Endothelial cell of coronary artery (primary cell): ENCODE data around the gene TRIM66. TPM values are rescaled to one million over a fixed set of nuclear protein-coding genes. Genes with fewer than 3 reads are reported as not detected.

ENCODE experiments used
- total RNA-seq: library from RNA; depleted of rRNA; stranded (reverse); fragments of >200 nt; gene quantifications from 2 replicates; pipeline ENCODE4 v1.2.3, GENCODE V29; 2014

Gene TRIM66, protein sequence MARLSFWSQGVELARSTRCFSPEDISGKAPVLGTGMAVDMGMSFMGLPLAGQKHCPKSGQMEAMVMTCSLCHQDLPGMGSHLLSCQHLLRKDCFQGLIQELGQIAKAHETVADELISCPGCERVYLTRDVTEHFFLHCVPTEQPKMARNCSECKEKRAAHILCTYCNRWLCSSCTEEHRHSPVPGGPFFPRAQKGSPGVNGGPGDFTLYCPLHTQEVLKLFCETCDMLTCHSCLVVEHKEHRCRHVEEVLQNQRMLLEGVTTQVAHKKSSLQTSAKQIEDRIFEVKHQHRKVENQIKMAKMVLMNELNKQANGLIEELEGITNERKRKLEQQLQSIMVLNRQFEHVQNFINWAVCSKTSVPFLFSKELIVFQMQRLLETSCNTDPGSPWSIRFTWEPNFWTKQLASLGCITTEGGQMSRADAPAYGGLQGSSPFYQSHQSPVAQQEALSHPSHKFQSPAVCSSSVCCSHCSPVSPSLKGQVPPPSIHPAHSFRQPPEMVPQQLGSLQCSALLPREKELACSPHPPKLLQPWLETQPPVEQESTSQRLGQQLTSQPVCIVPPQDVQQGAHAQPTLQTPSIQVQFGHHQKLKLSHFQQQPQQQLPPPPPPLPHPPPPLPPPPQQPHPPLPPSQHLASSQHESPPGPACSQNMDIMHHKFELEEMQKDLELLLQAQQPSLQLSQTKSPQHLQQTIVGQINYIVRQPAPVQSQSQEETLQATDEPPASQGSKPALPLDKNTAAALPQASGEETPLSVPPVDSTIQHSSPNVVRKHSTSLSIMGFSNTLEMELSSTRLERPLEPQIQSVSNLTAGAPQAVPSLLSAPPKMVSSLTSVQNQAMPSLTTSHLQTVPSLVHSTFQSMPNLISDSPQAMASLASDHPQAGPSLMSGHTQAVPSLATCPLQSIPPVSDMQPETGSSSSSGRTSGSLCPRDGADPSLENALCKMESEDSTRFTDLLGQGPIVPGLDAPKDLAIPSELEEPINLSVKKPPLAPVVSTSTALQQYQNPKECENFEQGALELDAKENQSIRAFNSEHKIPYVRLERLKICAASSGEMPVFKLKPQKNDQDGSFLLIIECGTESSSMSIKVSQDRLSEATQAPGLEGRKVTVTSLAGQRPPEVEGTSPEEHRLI (N-terminal part only)
- 5.0 and 6.4 TPM in 2 replicates for total RNA-seq

DNA sequence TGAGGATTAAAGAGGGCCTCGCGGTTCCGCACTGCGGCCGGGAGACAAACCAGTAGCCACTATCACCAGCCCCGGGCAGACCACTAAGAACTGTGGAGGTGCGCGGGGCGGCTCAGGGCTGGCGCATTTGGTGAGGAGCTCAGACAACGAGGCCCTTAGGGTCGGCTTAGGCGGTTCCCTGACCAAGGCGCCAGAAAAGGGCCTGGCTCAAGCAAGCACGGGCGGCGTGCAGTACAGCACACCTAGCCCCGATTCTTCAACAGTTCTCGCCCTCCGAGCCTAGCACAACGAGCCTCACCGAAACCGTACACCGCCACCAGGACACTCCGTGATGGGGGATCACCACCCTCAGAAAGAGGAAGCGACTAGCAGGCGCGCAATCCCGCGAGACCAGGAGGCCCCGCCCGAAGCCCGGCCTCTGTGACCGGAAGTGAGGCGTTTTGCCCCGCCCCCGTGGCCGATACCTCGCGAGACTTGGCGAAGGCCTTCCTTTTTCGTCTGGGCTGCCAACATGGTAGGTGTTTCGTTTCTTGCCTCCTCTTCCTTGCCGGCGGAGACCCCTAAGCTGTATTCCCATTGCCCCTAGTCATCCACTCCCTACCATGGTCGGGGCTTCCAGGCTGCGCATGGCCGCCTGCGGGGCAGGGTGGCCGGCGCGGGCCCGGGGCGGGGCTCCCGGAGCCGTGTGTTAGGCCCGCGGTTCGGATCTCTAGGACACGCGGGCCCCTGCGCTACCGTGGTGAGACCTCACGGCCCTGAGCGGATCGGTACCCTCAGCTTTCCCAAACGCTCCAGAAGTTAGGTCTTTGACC, at the start of gene TRIM66, which contains the start of gene RPL27A:
Gene TRIM66 (minus strand): TSS at position 363 of the 812 bp plus-strand sequence. CDS start 10,391 bp downstream, outside the sequence.
Gene RPL27A (plus strand): TSS at position 490 of the 812 bp plus-strand sequence. CDS start 22 bp downstream, at position 512.

DNA sequence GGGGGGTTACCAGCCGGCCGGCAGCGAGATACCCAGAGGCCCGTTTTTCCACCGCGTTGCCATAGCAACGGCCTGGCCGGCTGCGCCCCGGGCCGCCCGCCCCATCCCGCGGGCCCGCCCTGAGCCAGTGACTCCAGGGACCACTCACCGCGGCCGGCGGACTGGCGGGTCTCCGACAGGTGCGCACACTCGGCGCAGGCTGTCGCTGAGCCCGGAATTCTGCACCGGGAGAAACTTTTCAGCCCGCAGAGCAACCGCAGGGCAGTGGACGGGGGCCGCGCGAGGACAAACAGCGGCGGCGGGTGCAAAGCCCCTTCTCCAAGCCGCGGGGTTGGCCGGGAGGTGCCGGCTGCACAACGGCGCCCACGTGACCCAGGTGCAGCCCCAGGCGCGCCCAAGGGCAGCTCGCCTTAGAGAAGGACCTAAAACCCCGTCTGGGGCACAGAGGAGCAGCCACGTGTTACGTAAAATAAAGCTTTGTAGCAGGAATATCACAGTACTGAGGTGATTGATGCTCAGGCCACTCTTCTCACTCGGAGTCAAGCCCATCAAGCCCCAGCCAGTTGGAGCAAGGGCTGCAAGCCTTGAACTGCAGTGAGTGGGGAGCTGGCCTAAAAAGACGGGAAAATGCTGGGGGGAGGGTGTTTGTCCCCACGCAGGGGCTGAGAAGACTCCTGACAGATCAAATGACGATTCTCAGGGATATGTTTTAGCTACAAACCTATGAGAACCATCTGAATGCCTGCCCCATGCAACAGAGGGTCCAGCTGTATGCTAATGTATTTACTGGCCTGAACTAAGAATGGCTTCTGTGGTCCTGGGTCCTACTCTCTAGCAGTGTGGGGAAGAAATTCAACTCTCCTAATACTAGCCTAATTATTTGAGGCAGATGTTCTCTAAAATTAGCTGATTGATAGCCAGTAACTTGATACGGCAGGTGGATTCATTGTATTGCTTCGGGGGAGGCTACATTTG, 88.2 kb downstream of the TRIM66 start, which contains the start of gene STK33:
Gene STK33 (minus strand): TSS at position 294 of the 975 bp plus-strand sequence. CDS start 119,323 bp downstream, outside the sequence.

Other genes starting within 250 kb of the TRIM66 start
- 0.19 and 0.45 TPM in 2 replicates for gene STK33, start 88.4 kb downstream of the TRIM66 start, total RNA-seq
- 1,153 and 1,244 TPM in 2 replicates for gene RPL27A, start 127 bp upstream of the TRIM66 start, total RNA-seq
- 24.0 and 27.1 TPM in 2 replicates for gene AKIP1, start 228.5 kb upstream of the TRIM66 start, total RNA-seq